MM.1S (cell line): ENCODE data around the gene KLK15.

Experiments used
- DNase-seq: peaks from one replicate; pipeline ENCODE4 v3.0.0-alpha.2; 2015
- H2AFZ ChIP-seq: fragments of 300-600 bp; sonication (generic); 2 replicates; pipeline ENCODE4 v1.6.0; 2016; ENCODE audit warnings: antibody characterized with exemption, low read length
- H3F3A ChIP-seq: fragments of 300-600 bp; sonication (generic); 2 replicates; pipeline ENCODE4 v1.6.1; 2016; ENCODE audit warnings: mild to moderate bottlenecking, antibody characterized with exemption, low read length, moderate library complexity, mixed read lengths; ENCODE audit not compliant: insufficient read depth
- H3K27ac ChIP-seq: fragments of 300-600 bp; sonication (generic); 2 replicates; pipeline ENCODE4 v1.5.1; 2016; ENCODE audit warnings: mild to moderate bottlenecking, low read length
- H3K27me3 ChIP-seq: fragments of 300-600 bp; sonication (generic); replicated peaks from 2 replicates; pipeline ENCODE4 v1.6.0; 2016; ENCODE audit warnings: low read length; ENCODE audit not compliant: insufficient read depth
- H3K36me3 ChIP-seq: fragments of 300-600 bp; sonication (generic); replicated peaks from 2 replicates; pipeline ENCODE4 v1.6.1; 2016; ENCODE audit warnings: mild to moderate bottlenecking, low read length, mixed read lengths; ENCODE audit not compliant: insufficient read depth
- H3K4me1 ChIP-seq: fragments of 300-600 bp; sonication (generic); 2 replicates; pipeline ENCODE4 v1.6.1; 2016; ENCODE audit warnings: low read length, mixed read lengths
- H3K4me2 ChIP-seq: fragments of 300-600 bp; sonication (generic); 2 replicates; pipeline ENCODE4 v1.6.0; 2016; ENCODE audit warnings: low read depth, low read length
- H3K4me3 ChIP-seq: fragments of 300-600 bp; sonication (generic); 2 replicates; pipeline ENCODE4 v1.5.1; 2016; ENCODE audit warnings: low read length, mixed read lengths
- H3K79me2 ChIP-seq: fragments of 300-600 bp; sonication (generic); 2 replicates; pipeline ENCODE4 v1.6.1; 2016; ENCODE audit warnings: mixed run types, low read length, mixed read lengths
- H3K9ac ChIP-seq: fragments of 300-600 bp; sonication (generic); 2 replicates; pipeline ENCODE4 v1.6.1; 2016; ENCODE audit warnings: low read length, mixed read lengths
- H3K9me2 ChIP-seq: fragments of 300-600 bp; sonication (generic); replicated peaks from 2 replicates; pipeline ENCODE4 v1.6.1; 2016; ENCODE audit warnings: mild to moderate bottlenecking, low read length, mixed read lengths; ENCODE audit not compliant: insufficient read depth
- H3K9me3 ChIP-seq: fragments of 300-600 bp; sonication (generic); replicated peaks from 2 replicates; pipeline ENCODE4 v1.6.1; 2016; ENCODE audit warnings: mild to moderate bottlenecking, low read length, mixed read lengths; ENCODE audit not compliant: insufficient read depth
- H4K20me1 ChIP-seq: fragments of 300-600 bp; sonication (generic); 2 replicates; pipeline ENCODE4 v1.6.1; 2016; ENCODE audit warnings: mild to moderate bottlenecking, low read length, moderate library complexity, mixed read lengths; ENCODE audit not compliant: insufficient read depth
- CTCF ChIP-seq: fragments of 300-600 bp; sonication (generic); IDR thresholded peaks from 2 replicates; pipeline ENCODE4 v1.5.1; 2016; ENCODE audit warnings: antibody characterized with exemption, low read length, mixed read lengths
- EZH2 ChIP-seq: fragments of 300-600 bp; sonication (generic); optimal IDR thresholded peaks from 2 replicates; pipeline ENCODE3; 2017; ENCODE audit warnings: low read depth, mild to moderate bottlenecking, antibody characterized with exemption, low read length, mixed read lengths
- EZH2phosphoT487 ChIP-seq: fragments of 300-600 bp; sonication (generic); IDR thresholded peaks from 2 replicates; pipeline ENCODE4 v1.6.1; 2018; ENCODE audit warnings: antibody characterized with exemption, low read length

The KLK15 gene

GRCh38 chr19:50799547-50799851, 33.9 kb downstream of the KLK15 start:
- H3F3A ChIP-seq = peaks cover 31% of the 10 kb centered on the region
- H3K27me3 ChIP-seq = no peaks in the 10 kb centered on the region
- no peaks in the 10 kb centered on the region for H3K9me2 ChIP-seq
- no peak overlapping the region for H2AFZ ChIP-seq
- H3K36me3 ChIP-seq = 0 out of 2 replicates have a peak, but pooled peaks cover 5% of the 10 kb centered on the region
- DNase-seq = no peak
- no peak overlapping the region for H3K27ac ChIP-seq
- peaks cover 47% of the 10 kb centered on the region for H3K79me2 ChIP-seq
- H3K9me3 ChIP-seq = no peaks in the 10 kb centered on the region
- peaks cover 16% of the 10 kb centered on the region for H3K4me1 ChIP-seq
- peaks cover 34% of the 10 kb centered on the region for H4K20me1 ChIP-seq
- no peak overlapping the region for H3K4me2 ChIP-seq
- H3K9ac ChIP-seq = no peak overlapping the region
- TF ChIP-seq CTCF (no peak), EZH2 (no peak), EZH2phosphoT487 (no peak)
- H3K4me3 ChIP-seq = no peak overlapping the region

GRCh38 chr19:50798659-50799546, 34.5 kb downstream of the KLK15 start:
- peaks cover 41% of the 10 kb centered on the region for H3K79me2 ChIP-seq
- no peak for DNase-seq
- no peaks in the 10 kb centered on the region for H3K9me2 ChIP-seq
- H3K9me3 ChIP-seq = no peaks in the 10 kb centered on the region
- no peak overlapping the region for H3K9ac ChIP-seq
- TF ChIP-seq EZH2 (no peak), EZH2phosphoT487 (no peak), CTCF (no peak)
- H3K36me3 ChIP-seq = 0 out of 2 replicates have a peak, but pooled peaks cover 5% of the 10 kb centered on the region
- H3K27ac ChIP-seq = no peak overlapping the region
- no peak overlapping the region for H3K4me2 ChIP-seq
- peaks cover 34% of the 10 kb centered on the region for H3F3A ChIP-seq
- H3K4me3 ChIP-seq = no peak overlapping the region
- peaks cover 34% of the 10 kb centered on the region for H4K20me1 ChIP-seq
- H3K27me3 ChIP-seq = no peaks in the 10 kb centered on the region
- H3K4me1 ChIP-seq = peaks cover 18% of the 10 kb centered on the region
- no peak overlapping the region for H2AFZ ChIP-seq

- Histone ChIP-seq H3F3A (peaks cover 34% of the 10 kb centered on the region), H3K27ac (no peak overlapping the region)
- TF ChIP-seq EZH2phosphoT487 (no peak), CTCF (no peak), EZH2 (no peak)
Observed at GRCh38 chr19:50797781-50798658, 35.4 kb downstream of the KLK15 start.

More at GRCh38 chr19:50797781-50798658, 35.4 kb downstream of the KLK15 start:
- peaks cover 17% of the 10 kb centered on the region for H3K4me1 ChIP-seq
- H3K9me3 ChIP-seq = no peaks in the 10 kb centered on the region
- no peak overlapping the region for H2AFZ ChIP-seq
- no peak overlapping the region for H3K4me3 ChIP-seq
- no peaks in the 10 kb centered on the region for H3K9me2 ChIP-seq
- H3K27me3 ChIP-seq = no peaks in the 10 kb centered on the region
- peaks cover 34% of the 10 kb centered on the region for H4K20me1 ChIP-seq
- H3K79me2 ChIP-seq = peaks cover 33% of the 10 kb centered on the region
- H3K9ac ChIP-seq = no peak overlapping the region
- no peak for DNase-seq
- H3K4me2 ChIP-seq = no peak overlapping the region
- H3K36me3 ChIP-seq = 0 out of 2 replicates have a peak, but pooled peaks cover 5% of the 10 kb centered on the region
